GM23338 (cell line): ENCODE measurements around the gene CBX2. TPM values are rescaled to one million over a fixed set of nuclear protein-coding genes. Genes with fewer than 3 reads are reported as not detected.

ENCODE experiments used
- ATAC-seq: fragments of 200-7000 bp; cut with Tn5 transposase; 3 replicates; pipeline ENCODE4 v1.9.1; 2020
- DNase-seq: peaks from one replicate; pipeline ENCODE4 v3.0.0-alpha.2; 2015; ENCODE audit warnings: low spot score
- H2AFZ ChIP-seq: fragments of 200-600 bp; sonication (generic); 2 replicates; pipeline ENCODE4 v1.8.0; 2016; ENCODE audit warnings: antibody characterized with exemption, mild to moderate bottlenecking, moderate library complexity
- H3F3A ChIP-seq: fragments of 200-600 bp; sonication (generic); replicated peaks from 2 replicates; pipeline ENCODE4 v1.8.0; 2017; ENCODE audit warnings: antibody characterized with exemption, mixed run types, low read depth
- H3K27ac ChIP-seq: fragments of 200-600 bp; sonication (generic); 2 replicates; pipeline ENCODE4 v1.6.1; 2016; ENCODE audit warnings: low read depth
- H3K27me3 ChIP-seq: fragments of 200-600 bp; sonication (generic); 2 replicates; pipeline ENCODE4 v1.8.0; 2016; ENCODE audit warnings: mild to moderate bottlenecking, mixed run types, moderate library complexity; ENCODE audit not compliant: insufficient read depth
- H3K36me3 ChIP-seq: fragments of 200-600 bp; sonication (generic); 2 replicates; pipeline ENCODE4 v1.8.0; 2016; ENCODE audit warnings: mild to moderate bottlenecking; ENCODE audit not compliant: insufficient read depth
- H3K4me1 ChIP-seq: fragments of 200-600 bp; sonication (generic); 2 replicates; pipeline ENCODE4 v1.8.0; 2016; ENCODE audit warnings: mild to moderate bottlenecking, moderate library complexity; ENCODE audit not compliant: insufficient read depth
- H3K4me2 ChIP-seq: fragments of 200-600 bp; sonication (generic); 2 replicates; pipeline ENCODE4 v1.7.1; 2017; ENCODE audit warnings: mixed run types
- H3K4me3 ChIP-seq: fragments of 200-600 bp; sonication (generic); 2 replicates; pipeline ENCODE4 v1.6.1; 2016; ENCODE audit warnings: mixed run types
- H3K79me2 ChIP-seq: fragments of 200-600 bp; sonication (generic); replicated peaks from 2 replicates; pipeline ENCODE4 v1.8.0; 2017; ENCODE audit warnings: mild to moderate bottlenecking; ENCODE audit not compliant: insufficient read depth
- H3K9me2 ChIP-seq: fragments of 200-600 bp; sonication (generic); 2 replicates; pipeline ENCODE4 v1.8.0; 2017; ENCODE audit not compliant: insufficient read depth
- H4K20me1 ChIP-seq: fragments of 200-600 bp; sonication (generic); replicated peaks from 2 replicates; pipeline ENCODE4 v1.8.0; 2017; ENCODE audit warnings: mild to moderate bottlenecking; ENCODE audit not compliant: insufficient read depth
- H3K27ac Mint-ChIP-seq: 2 replicates; pipeline ENCODE4 v1.8.0; 2020; ENCODE audit warnings: inconsistent platforms, mild to moderate bottlenecking, moderate library complexity, mixed read lengths
- H3K27me3 Mint-ChIP-seq: 3 replicates; pipeline ENCODE4 v1.8.0; 2022; ENCODE audit warnings: low read depth, mild to moderate bottlenecking, moderate library complexity, mixed read lengths, inconsistent platforms; ENCODE audit not compliant: insufficient read depth, poor library complexity
- H3K36me3 Mint-ChIP-seq: 3 replicates; pipeline ENCODE4 v1.8.0; 2021; ENCODE audit warnings: low read depth, mild to moderate bottlenecking, inconsistent platforms, moderate library complexity, mixed read lengths
- H3K4me1 Mint-ChIP-seq: 3 replicates; pipeline ENCODE4 v1.8.0; 2020; ENCODE audit warnings: mild to moderate bottlenecking, inconsistent platforms, mixed read lengths
- H3K4me3 Mint-ChIP-seq: 3 replicates; pipeline ENCODE4 v1.8.0; 2021; ENCODE audit warnings: moderate library complexity, mild to moderate bottlenecking, inconsistent platforms, mixed read lengths
- H3K9me3 Mint-ChIP-seq: 3 replicates; pipeline ENCODE4 v1.8.0; 2020; ENCODE audit warnings: moderate library complexity, mild to moderate bottlenecking, inconsistent platforms, mixed read lengths
- CREB1 ChIP-seq: fragments of 250-450 bp; sonication (Bioruptor Pico); IDR thresholded peaks from 2 replicates; pipeline ENCODE4 v1.5.0; 2020; ENCODE audit warnings: low read depth, mild to moderate bottlenecking, moderate library complexity
- CTCF ChIP-seq, 2 experiments: fragments of 200-600 bp in 1 of 2; sonication (generic) in 1 of 2; conservative IDR thresholded peaks; 2 replicates each; pipeline versions ENCODE4 v1.5.1 to v1.6.1; 2016 to 2017; ENCODE audit warnings: antibody characterized with exemption in 2 of 2, low read depth in 2 of 2, mild to moderate bottlenecking in 2 of 2, moderate library complexity in 1 of 2
- ETS1 ChIP-seq: IDR thresholded peaks from 2 replicates; pipeline ENCODE4 v1.6.1; 2016; ENCODE audit warnings: antibody characterized with exemption
- EZH2 ChIP-seq: fragments of 200-600 bp; sonication (generic); IDR thresholded peaks from one replicate; pipeline ENCODE4 v1.8.0; 2017; ENCODE audit warnings: antibody characterized with exemption, mild to moderate bottlenecking, low read depth; ENCODE audit not compliant: unreplicated experiment
- EZH2phosphoT487 ChIP-seq: fragments of 200-600 bp; sonication (generic); IDR thresholded peaks from one replicate; pipeline ENCODE4 v1.8.1; 2018; ENCODE audit warnings: antibody characterized with exemption; ENCODE audit not compliant: unreplicated experiment
- JUNB ChIP-seq: IDR thresholded peaks from one replicate; pipeline ENCODE4 v1.6.1; 2016; ENCODE audit warnings: antibody characterized with exemption; ENCODE audit not compliant: unreplicated experiment
- POLR2AphosphoS5 ChIP-seq: IDR thresholded peaks from 2 replicates; pipeline ENCODE4 v1.6.1; 2016; ENCODE audit warnings: antibody characterized with exemption, low read depth
- REST ChIP-seq: IDR thresholded peaks from one replicate; pipeline ENCODE4 v1.6.1; 2018; ENCODE audit warnings: antibody characterized with exemption; ENCODE audit not compliant: unreplicated experiment
- ZNF114 ChIP-seq: fragments of 250-450 bp; sonication (Bioruptor Pico); IDR thresholded peaks from 2 replicates; pipeline ENCODE4 v1.5.0; 2020; ENCODE audit warnings: mild to moderate bottlenecking, moderate library complexity
- polyA plus RNA-seq: library from polyadenylated mRNA; unstranded; fragments of >200 nt; fragmentation: Nextera tagmentation; extraction: Ambion mirVana; gene quantifications from 2 replicates; pipeline ENCODE4 v1.2.1, GENCODE V29; 2016
- total RNA-seq: library from RNA; depleted of rRNA; stranded (reverse); fragments of >200 nt; shearing (Covaris generic); gene quantifications from 2 replicates; pipeline ENCODE4 v1.2.3, GENCODE V29; 2014

CBX2 gene
- total and polyA plus RNA-seq, 2 experiments from 2014 or later = 26.6 to 114 TPM

GRCh38 chr17:79812353-79813258 is 34.7 kb downstream of the CBX2 start:
- no peaks in the 10 kb centered on the region for H3K9me2 ChIP-seq
- Mint-ChIP-seq H3K27me3 (peaks cover 90% of the 10 kb centered on the region), H3K36me3 (peaks cover 4% of the 10 kb centered on the region; the same call in 1 of the 3 replicates), H3K9me3 (peaks cover 6% of the 10 kb centered on the region; the same call in 1 of the 3 replicates), H3K4me1 (peaks cover 29% of the 10 kb centered on the region), H3K27ac (no peak overlapping the region), H3K4me3 (peak overlapping the region; percentile 65)
- TF ChIP-seq EZH2 (peak; percentile 98), CREB1 (CRISPR knock-in tag) (no peak), EZH2phosphoT487 (peak; percentile 20)
- H3F3A ChIP-seq = peaks cover 35% of the 10 kb centered on the region
- no peak for DNase-seq
- H4K20me1 ChIP-seq = peaks cover 9% of the 10 kb centered on the region; the same call in 1 of the 2 replicates
- no peaks in the 10 kb centered on the region for H3K36me3 ChIP-seq
- H3K4me2 ChIP-seq = peak overlapping the region; percentile 77
- ATAC-seq = no peak
- peaks cover 35% of the 10 kb centered on the region for H3K4me1 ChIP-seq
- peaks cover 94% of the 10 kb centered on the region for H3K27me3 ChIP-seq
- H3K79me2 ChIP-seq = no peaks in the 10 kb centered on the region
- no peak overlapping the region for H2AFZ ChIP-seq
- H3K4me3 ChIP-seq = peak overlapping the region; percentile 41
- no peak overlapping the region for H3K27ac ChIP-seq

GRCh38 chr17:79813297-79814126 is 35.6 kb downstream of the CBX2 start:
- Histone ChIP-seq H3K79me2 (no peaks in the 10 kb centered on the region), H3K4me1 (peaks cover 29% of the 10 kb centered on the region), H3K27ac (no peak overlapping the region), H3K27me3 (peaks cover 94% of the 10 kb centered on the region), H2AFZ (no peak overlapping the region), H4K20me1 (peaks cover 9% of the 10 kb centered on the region; the same call in 1 of the 2 replicates), H3K36me3 (no peaks in the 10 kb centered on the region), H3F3A (peaks cover 32% of the 10 kb centered on the region), H3K9me2 (no peaks in the 10 kb centered on the region), H3K4me2 (0 out of 2 replicates have a peak overlapping the region, but pooled peaks have one; percentile 62), H3K4me3 (peak overlapping the region; percentile 34; the same call in 1 of the 2 replicates)
- no peak for ATAC-seq
- no peak overlapping the region for H3K27ac Mint-ChIP-seq
- DNase-seq = no peak
- no peak overlapping the region for H3K4me3 Mint-ChIP-seq
- H3K36me3 Mint-ChIP-seq = peaks cover 4% of the 10 kb centered on the region; the same call in 1 of the 3 replicates
- H3K9me3 Mint-ChIP-seq = peaks cover 6% of the 10 kb centered on the region; the same call in 1 of the 3 replicates
- H3K4me1 Mint-ChIP-seq = peaks cover 29% of the 10 kb centered on the region
- H3K27me3 Mint-ChIP-seq = peaks cover 90% of the 10 kb centered on the region
- TF ChIP-seq CREB1 (CRISPR knock-in tag) = no peak
- no peak for TF ChIP-seq EZH2phosphoT487
- TF ChIP-seq CTCF (conservative IDR thresholded peaks at IDR 0.05; ENCODE audit: low read depth in 2 of 2) = no peak
- no peak for TF ChIP-seq REST
- no peak for TF ChIP-seq ZNF114 (CRISPR knock-in tag)
- TF ChIP-seq ETS1 = no peak
- TF ChIP-seq POLR2AphosphoS5 = no peak
- no peak for TF ChIP-seq JUNB
